Measurements from ENCODE around the gene SUPT6H.

Gene SUPT6H

GRCh38 chr17:28702026-28702751 lies 40.2 kb downstream of the SUPT6H start:
- Histone ChIP-seq H3K36me3 (ENCODE audit: control insufficient read depth, insufficient read depth, low read length) (peaks cover 81% of the 10 kb centered on the region), H3K9me3 (ENCODE audit: control insufficient read depth, low read length) (no peaks in the 10 kb centered on the region), H3K4me3 (ENCODE audit: extremely low read depth, insufficient read depth, low read length, poor library complexity, severe bottlenecking) (no peak overlapping the region), H3K27ac (ENCODE audit: low read depth, low read length, severe bottlenecking) (no peak overlapping the region), H3K4me1 (ENCODE audit: control insufficient read depth, insufficient read depth, low read length, poor library complexity, severe bottlenecking) (no peaks in the 10 kb centered on the region)
- 93 to 94% methylated on average over 10 of the region's 10 CpGs for WGBS, 2 experiments (ENCODE audit: insufficient coverage in 2 of 2)

- Histone ChIP-seq H3K36me3 (ENCODE audit: control insufficient read depth, insufficient read depth, low read length) (peaks cover 75% of the 10 kb centered on the region), H3K27ac (ENCODE audit: low read depth, low read length, severe bottlenecking) (no peak overlapping the region), H3K4me1 (ENCODE audit: control insufficient read depth, insufficient read depth, low read length, poor library complexity, severe bottlenecking) (no peaks in the 10 kb centered on the region), H3K9me3 (ENCODE audit: control insufficient read depth, low read length) (no peaks in the 10 kb centered on the region), H3K4me3 (ENCODE audit: extremely low read depth, insufficient read depth, low read length, poor library complexity, severe bottlenecking) (no peak overlapping the region)
- 58 to 66% methylated on average over 2 of the region's 3 CpGs for WGBS, 2 experiments (ENCODE audit: insufficient coverage in 2 of 2)
These were observed 40.7 kb downstream of the SUPT6H start for GRCh38 chr17:28702752-28703150.

GRCh38 chr17:28703552-28704218 lies 41.7 kb downstream of the SUPT6H start:
- no peaks in the 10 kb centered on the region for H3K9me3 ChIP-seq (ENCODE audit: control insufficient read depth, low read length)
- H3K27ac ChIP-seq (ENCODE audit: low read depth, low read length, severe bottlenecking): no peak overlapping the region
- peaks cover 66% of the 10 kb centered on the region for H3K36me3 ChIP-seq (ENCODE audit: control insufficient read depth, insufficient read depth, low read length)
- 94 to 98% methylated on average over 11 to 15 of the region's 16 CpGs for WGBS, 2 experiments (ENCODE audit: insufficient coverage in 2 of 2)
- no peaks in the 10 kb centered on the region for H3K4me1 ChIP-seq (ENCODE audit: control insufficient read depth, insufficient read depth, low read length, poor library complexity, severe bottlenecking)
- no peak overlapping the region for H3K4me3 ChIP-seq (ENCODE audit: extremely low read depth, insufficient read depth, low read length, poor library complexity, severe bottlenecking)

GRCh38 chr17:28704219-28704858 lies 42.3 kb downstream of the SUPT6H start:
- H3K4me3 ChIP-seq (ENCODE audit: extremely low read depth, insufficient read depth, low read length, poor library complexity, severe bottlenecking): no peak overlapping the region
- H3K4me1 ChIP-seq (ENCODE audit: control insufficient read depth, insufficient read depth, low read length, poor library complexity, severe bottlenecking): no peaks in the 10 kb centered on the region
- WGBS, 2 experiments (ENCODE audit: insufficient coverage in 2 of 2): 92 to 94% methylated on average over 12 to 13 of the region's 14 CpGs
- peaks cover 63% of the 10 kb centered on the region for H3K36me3 ChIP-seq (ENCODE audit: control insufficient read depth, insufficient read depth, low read length)
- no peaks in the 10 kb centered on the region for H3K9me3 ChIP-seq (ENCODE audit: control insufficient read depth, low read length)
- H3K27ac ChIP-seq (ENCODE audit: low read depth, low read length, severe bottlenecking): no peak overlapping the region

- H3K4me1 ChIP-seq (ENCODE audit: control insufficient read depth, insufficient read depth, low read length, poor library complexity, severe bottlenecking): no peaks in the 10 kb centered on the region
- peak overlapping the region; percentile 16 for H3K27ac ChIP-seq (ENCODE audit: low read depth, low read length, severe bottlenecking)
- H3K36me3 ChIP-seq (ENCODE audit: control insufficient read depth, insufficient read depth, low read length): peaks cover 61% of the 10 kb centered on the region
- no peaks in the 10 kb centered on the region for H3K9me3 ChIP-seq (ENCODE audit: control insufficient read depth, low read length)
- H3K4me3 ChIP-seq (ENCODE audit: extremely low read depth, insufficient read depth, low read length, poor library complexity, severe bottlenecking): no peak overlapping the region
- 80 to 87% methylated on average over 4 to 5 of the region's 5 CpGs for WGBS, 2 experiments (ENCODE audit: insufficient coverage in 2 of 2)
These were observed 43.2 kb downstream of the SUPT6H start for GRCh38 chr17:28705074-28705659.

GRCh38 chr17:28705728-28706334 lies 43.8 kb downstream of the SUPT6H start:
- H3K36me3 ChIP-seq (ENCODE audit: control insufficient read depth, insufficient read depth, low read length): peaks cover 54% of the 10 kb centered on the region
- H3K4me3 ChIP-seq (ENCODE audit: extremely low read depth, insufficient read depth, low read length, poor library complexity, severe bottlenecking): no peak overlapping the region
- H3K9me3 ChIP-seq (ENCODE audit: control insufficient read depth, low read length): no peaks in the 10 kb centered on the region
- no peaks in the 10 kb centered on the region for H3K4me1 ChIP-seq (ENCODE audit: control insufficient read depth, insufficient read depth, low read length, poor library complexity, severe bottlenecking)
- WGBS, 2 experiments (ENCODE audit: insufficient coverage in 2 of 2): 88 to 92% methylated on average over 3 to 8 of the region's 10 CpGs
- peak overlapping the region; percentile 16 for H3K27ac ChIP-seq (ENCODE audit: low read depth, low read length, severe bottlenecking)

GRCh38 chr17:28706471-28707338 lies 44.7 kb downstream of the SUPT6H start:
- 29 to 83% methylated on average over 1 to 2 of the region's 7 CpGs for WGBS, 2 experiments (ENCODE audit: insufficient coverage in 2 of 2)
- H3K27ac ChIP-seq (ENCODE audit: low read depth, low read length, severe bottlenecking): no peak overlapping the region
- H3K36me3 ChIP-seq (ENCODE audit: control insufficient read depth, insufficient read depth, low read length): peaks cover 46% of the 10 kb centered on the region
- H3K9me3 ChIP-seq (ENCODE audit: control insufficient read depth, low read length): no peaks in the 10 kb centered on the region
- H3K4me1 ChIP-seq (ENCODE audit: control insufficient read depth, insufficient read depth, low read length, poor library complexity, severe bottlenecking): no peaks in the 10 kb centered on the region
- H3K4me3 ChIP-seq (ENCODE audit: extremely low read depth, insufficient read depth, low read length, poor library complexity, severe bottlenecking): no peak overlapping the region

- no peak overlapping the region for H3K27ac ChIP-seq (ENCODE audit: low read depth, low read length, severe bottlenecking)
- 100% methylated on average over 1 of the region's 2 CpGs for WGBS, 2 experiments (ENCODE audit: insufficient coverage in 2 of 2)
- H3K9me3 ChIP-seq (ENCODE audit: control insufficient read depth, low read length): no peaks in the 10 kb centered on the region
- no peaks in the 10 kb centered on the region for H3K4me1 ChIP-seq (ENCODE audit: control insufficient read depth, insufficient read depth, low read length, poor library complexity, severe bottlenecking)
- peaks cover 39% of the 10 kb centered on the region for H3K36me3 ChIP-seq (ENCODE audit: control insufficient read depth, insufficient read depth, low read length)
- H3K4me3 ChIP-seq (ENCODE audit: extremely low read depth, insufficient read depth, low read length, poor library complexity, severe bottlenecking): no peak overlapping the region
These were observed 45.3 kb downstream of the SUPT6H start for GRCh38 chr17:28707339-28707720.

GRCh38 chr17:28710861-28711722 lies 49.1 kb downstream of the SUPT6H start:
- 0% methylated on average over 66 to 67 of the region's 74 CpGs for WGBS, 2 experiments (ENCODE audit: insufficient coverage in 2 of 2)
- H3K36me3 ChIP-seq (ENCODE audit: control insufficient read depth, insufficient read depth, low read length): peaks cover 39% of the 10 kb centered on the region

More at GRCh38 chr17:28710861-28711722, 49.1 kb downstream of the SUPT6H start:
- Histone ChIP-seq H3K27ac (ENCODE audit: low read depth, low read length, severe bottlenecking) (peak overlapping the region; percentile 92), H3K4me3 (ENCODE audit: extremely low read depth, insufficient read depth, low read length, poor library complexity, severe bottlenecking) (peak overlapping the region; percentile 58), H3K4me1 (ENCODE audit: control insufficient read depth, insufficient read depth, low read length, poor library complexity, severe bottlenecking) (peaks cover 13% of the 10 kb centered on the region), H3K9me3 (ENCODE audit: control insufficient read depth, low read length) (no peaks in the 10 kb centered on the region)

Data from mesodermal cell (in vitro differentiated cells).